Neural progenitor cell (in vitro differentiated cells): ENCODE results near the gene DUSP11. TPM values are rescaled to one million over a fixed set of nuclear protein-coding genes. Genes with fewer than 3 reads are reported as not detected.

ENCODE experiments used
- DNase-seq: peaks from one replicate; pipeline ENCODE4 v3.0.0-alpha.2; 2016; ENCODE audit warnings: low spot score
- H2AFZ ChIP-seq: fragments of 200-600 bp; sonication (generic); replicated peaks from 2 replicates; pipeline ENCODE4 v1.6.1; 2016; ENCODE audit warnings: antibody characterized with exemption
- H3F3A ChIP-seq: fragments of 200-600 bp; sonication (generic); 2 replicates; pipeline ENCODE4 v1.6.1; 2016; ENCODE audit warnings: antibody characterized with exemption, low read depth
- H3K27ac ChIP-seq: fragments of 200-600 bp; sonication (generic); 2 replicates; pipeline ENCODE4 v1.5.1; 2016; ENCODE audit warnings: mild to moderate bottlenecking
- H3K27me3 ChIP-seq: fragments of 200-600 bp; sonication (generic); 2 replicates; pipeline ENCODE4 v1.6.1; 2016; ENCODE audit warnings: mild to moderate bottlenecking, moderate library complexity
- H3K36me3 ChIP-seq: fragments of 200-600 bp; sonication (generic); 2 replicates; pipeline ENCODE4 v1.5.1; 2016
- H3K4me1 ChIP-seq: fragments of 200-600 bp; sonication (generic); 2 replicates; pipeline ENCODE4 v1.6.1; 2016; ENCODE audit warnings: mixed run types
- H3K4me2 ChIP-seq: fragments of 200-600 bp; sonication (generic); 2 replicates; pipeline ENCODE4 v1.6.1; 2016
- H3K4me3 ChIP-seq: fragments of 200-600 bp; sonication (generic); 2 replicates; pipeline ENCODE4 v1.5.1; 2016
- H3K79me2 ChIP-seq: fragments of 200-600 bp; sonication (generic); 2 replicates; pipeline ENCODE4 v1.6.1; 2016; ENCODE audit warnings: low read depth
- H3K9ac ChIP-seq: fragments of 200-600 bp; sonication (generic); 2 replicates; pipeline ENCODE4 v1.6.1; 2016
- H3K9me3 ChIP-seq: fragments of 200-600 bp; sonication (generic); 2 replicates; pipeline ENCODE4 v1.5.1; 2016; ENCODE audit warnings: low read depth
- H4K20me1 ChIP-seq: fragments of 200-600 bp; sonication (generic); 2 replicates; pipeline ENCODE4 v1.6.1; 2016; ENCODE audit warnings: low read depth
- H3K27ac Mint-ChIP-seq: 3 replicates; pipeline ENCODE4 v1.8.0; 2021; ENCODE audit warnings: mixed read lengths
- H3K27me3 Mint-ChIP-seq: 2 replicates; pipeline ENCODE4 v1.8.0; 2022; ENCODE audit warnings: low read depth, mild to moderate bottlenecking, inconsistent platforms, moderate library complexity, mixed read lengths; ENCODE audit not compliant: insufficient read depth
- H3K36me3 Mint-ChIP-seq: 3 replicates; pipeline ENCODE4 v1.8.0; 2021; ENCODE audit warnings: mixed read lengths
- H3K4me1 Mint-ChIP-seq: 3 replicates; pipeline ENCODE4 v1.8.0; 2021; ENCODE audit warnings: mixed read lengths
- H3K4me3 Mint-ChIP-seq: 3 replicates; pipeline ENCODE4 v1.8.0; 2021; ENCODE audit warnings: mild to moderate bottlenecking, moderate library complexity, mixed read lengths
- H3K9me3 Mint-ChIP-seq: 3 replicates; pipeline ENCODE4 v1.8.0; 2020; ENCODE audit warnings: mixed read lengths
- EZH2 ChIP-seq: fragments of 200-600 bp; sonication (generic); IDR thresholded peaks from 2 replicates; pipeline ENCODE4 v1.6.1; 2017; ENCODE audit warnings: antibody characterized with exemption, mild to moderate bottlenecking, moderate library complexity
- EZH2phosphoT487 ChIP-seq: fragments of 200-600 bp; sonication (generic); IDR thresholded peaks from 2 replicates; pipeline ENCODE4 v1.6.1; 2017; ENCODE audit warnings: antibody characterized with exemption
- total RNA-seq: library from RNA; depleted of rRNA; stranded (reverse); fragments of >200 nt; gene quantifications from 2 replicates; pipeline ENCODE4 v1.2.3, GENCODE V29; 2015; ENCODE audit warnings: low replicate concordance
- TF ChIP-seq, protein P1 (sequence below): fragments of 200-600 bp; sonication (generic); IDR thresholded peaks from 2 replicates; pipeline ENCODE4 v1.5.1; 2017; ENCODE audit warnings: antibody characterized with exemption, mild to moderate bottlenecking

Gene DUSP11
- total RNA-seq, 1 donor from 2014 or later, result 43.5 TPM

DNA sequence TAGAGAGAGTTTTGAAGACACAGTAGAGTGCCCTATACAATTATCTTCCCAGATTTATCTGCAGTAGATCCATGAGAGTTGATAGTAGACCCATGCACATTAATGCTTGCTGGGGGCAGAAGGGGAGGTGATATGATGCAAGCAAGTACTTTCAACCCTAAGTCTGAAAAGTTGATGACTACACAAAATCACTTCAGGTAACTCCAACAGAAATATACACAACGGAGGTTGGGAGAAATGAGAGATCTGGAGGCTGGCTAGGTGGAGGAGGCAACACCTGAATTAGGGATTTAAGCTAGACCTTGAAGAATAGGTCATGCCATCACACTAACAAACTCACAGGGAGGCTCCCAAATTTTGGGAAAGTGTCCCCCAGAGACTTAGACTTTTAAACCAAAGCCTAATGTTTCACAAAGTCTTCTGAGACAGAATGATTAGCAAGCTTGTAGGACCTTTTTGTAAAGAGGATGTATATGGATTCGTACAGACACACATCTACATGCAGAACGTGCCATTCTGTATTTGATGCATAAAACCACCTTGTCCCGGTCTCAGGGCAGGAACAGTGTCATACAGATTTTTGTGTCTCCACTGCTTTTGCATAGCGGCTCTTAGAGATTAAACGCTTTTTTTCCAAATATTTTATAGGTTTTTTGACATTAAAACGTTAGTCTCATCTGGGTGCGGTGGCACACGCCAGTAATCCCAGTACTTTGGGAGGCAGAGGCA is 47.9 kb upstream of the DUSP11 start:
- peaks cover 9% of the 10 kb centered on the region for H3K4me1 ChIP-seq
- no peak overlapping the region for H3K27ac ChIP-seq
- Mint-ChIP-seq H3K27ac (no peak overlapping the region), H3K27me3 (no peaks in the 10 kb centered on the region), H3K9me3 (no peaks in the 10 kb centered on the region), H3K4me1 (peaks cover 21% of the 10 kb centered on the region), H3K36me3 (peaks cover 7% of the 10 kb centered on the region), H3K4me3 (peak overlapping the region; percentile 95)
- H3K27me3 ChIP-seq, result peaks cover 35% of the 10 kb centered on the region
- peak overlapping the region; percentile 68 for H3K4me3 ChIP-seq
- H3K9ac ChIP-seq, result no peak overlapping the region
- TF ChIP-seq EZH2phosphoT487, result no peak
- TF ChIP-seq, protein P1, sequence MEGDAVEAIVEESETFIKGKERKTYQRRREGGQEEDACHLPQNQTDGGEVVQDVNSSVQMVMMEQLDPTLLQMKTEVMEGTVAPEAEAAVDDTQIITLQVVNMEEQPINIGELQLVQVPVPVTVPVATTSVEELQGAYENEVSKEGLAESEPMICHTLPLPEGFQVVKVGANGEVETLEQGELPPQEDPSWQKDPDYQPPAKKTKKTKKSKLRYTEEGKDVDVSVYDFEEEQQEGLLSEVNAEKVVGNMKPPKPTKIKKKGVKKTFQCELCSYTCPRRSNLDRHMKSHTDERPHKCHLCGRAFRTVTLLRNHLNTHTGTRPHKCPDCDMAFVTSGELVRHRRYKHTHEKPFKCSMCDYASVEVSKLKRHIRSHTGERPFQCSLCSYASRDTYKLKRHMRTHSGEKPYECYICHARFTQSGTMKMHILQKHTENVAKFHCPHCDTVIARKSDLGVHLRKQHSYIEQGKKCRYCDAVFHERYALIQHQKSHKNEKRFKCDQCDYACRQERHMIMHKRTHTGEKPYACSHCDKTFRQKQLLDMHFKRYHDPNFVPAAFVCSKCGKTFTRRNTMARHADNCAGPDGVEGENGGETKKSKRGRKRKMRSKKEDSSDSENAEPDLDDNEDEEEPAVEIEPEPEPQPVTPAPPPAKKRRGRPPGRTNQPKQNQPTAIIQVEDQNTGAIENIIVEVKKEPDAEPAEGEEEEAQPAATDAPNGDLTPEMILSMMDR, result no peak
- TF ChIP-seq EZH2, result no peak
- H3K9me3 ChIP-seq, result no peaks in the 10 kb centered on the region
- no peaks in the 10 kb centered on the region for H3K36me3 ChIP-seq
- H3K79me2 ChIP-seq, result peaks cover 27% of the 10 kb centered on the region
- peak overlapping the region; percentile 86 for H3K4me2 ChIP-seq
- no peaks in the 10 kb centered on the region for H4K20me1 ChIP-seq
- H2AFZ ChIP-seq, result peak overlapping the region; percentile 93
- DNase-seq, result no peak
- peaks cover 10% of the 10 kb centered on the region for H3F3A ChIP-seq

DNA sequence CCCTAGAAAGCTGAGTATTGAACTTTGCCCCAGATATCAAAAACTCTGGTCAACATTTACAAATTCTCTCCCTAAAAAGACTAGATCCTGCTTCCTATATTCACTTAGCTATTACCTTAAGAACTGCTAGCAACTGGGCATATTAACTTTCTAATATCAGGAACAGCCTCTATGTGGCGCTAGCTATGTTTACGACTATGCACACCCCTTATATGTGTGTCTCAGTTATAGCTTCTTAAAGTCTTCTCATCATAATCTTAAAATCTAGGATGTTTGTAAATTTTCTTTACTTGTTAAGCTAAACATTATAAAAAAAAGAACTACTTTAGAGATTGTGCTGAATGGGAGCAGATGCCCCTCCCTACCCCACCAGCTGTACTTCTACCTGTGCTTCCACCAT is 47.1 kb upstream of the DUSP11 start:
- Mint-ChIP-seq H3K4me3 (no peak overlapping the region), H3K27ac (no peak overlapping the region), H3K27me3 (no peaks in the 10 kb centered on the region), H3K9me3 (no peaks in the 10 kb centered on the region), H3K36me3 (peaks cover 2% of the 10 kb centered on the region), H3K4me1 (peaks cover 19% of the 10 kb centered on the region)
- Histone ChIP-seq H2AFZ (no peak overlapping the region), H3K9ac (no peak overlapping the region), H3K79me2 (peaks cover 27% of the 10 kb centered on the region), H3K9me3 (no peaks in the 10 kb centered on the region), H3K4me1 (peaks cover 9% of the 10 kb centered on the region), H3F3A (peaks cover 10% of the 10 kb centered on the region), H3K27me3 (peaks cover 35% of the 10 kb centered on the region), H3K27ac (no peak overlapping the region), H3K4me2 (no peak overlapping the region), H4K20me1 (no peaks in the 10 kb centered on the region), H3K36me3 (no peaks in the 10 kb centered on the region), H3K4me3 (no peak overlapping the region)
- no peak for DNase-seq
- TF ChIP-seq EZH2phosphoT487 (no peak), EZH2 (no peak)
- TF ChIP-seq, protein P1, result peak; percentile 30

DNA sequence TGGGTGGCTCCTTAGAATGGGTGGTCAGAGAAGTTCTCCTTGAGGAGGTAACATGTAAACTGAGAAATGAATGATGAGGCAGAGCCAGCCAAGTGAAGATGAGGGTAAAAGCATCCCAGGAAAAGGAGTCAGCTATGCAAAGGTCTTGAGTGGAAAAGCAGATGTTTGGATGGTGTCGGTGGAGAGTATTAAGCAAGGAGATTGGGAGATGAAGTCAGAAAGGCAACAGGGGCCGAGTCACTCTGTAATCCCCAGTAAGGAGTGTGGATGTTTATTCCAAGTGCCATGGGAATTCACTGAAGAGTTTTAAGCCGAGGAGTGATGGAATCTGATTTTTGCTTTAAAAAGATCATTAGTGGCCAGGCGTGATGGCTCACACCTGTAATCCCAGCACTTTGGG is 45.5 kb upstream of the DUSP11 start:
- H3K27ac Mint-ChIP-seq, result no peak overlapping the region
- Histone ChIP-seq H3K27me3 (peaks cover 35% of the 10 kb centered on the region), H4K20me1 (no peaks in the 10 kb centered on the region), H3K79me2 (peaks cover 13% of the 10 kb centered on the region), H3K27ac (no peak overlapping the region), H3K9ac (no peak overlapping the region), H2AFZ (no peak overlapping the region), H3F3A (peaks cover 10% of the 10 kb centered on the region), H3K9me3 (no peaks in the 10 kb centered on the region), H3K4me1 (peaks cover 9% of the 10 kb centered on the region), H3K36me3 (no peaks in the 10 kb centered on the region), H3K4me3 (no peak overlapping the region), H3K4me2 (no peak overlapping the region)
- TF ChIP-seq, protein P1, result no peak
- TF ChIP-seq EZH2, result no peak
- no peak for TF ChIP-seq EZH2phosphoT487
- DNase-seq, result no peak
- H3K4me1 Mint-ChIP-seq, result peaks cover 13% of the 10 kb centered on the region
- no peak overlapping the region for H3K4me3 Mint-ChIP-seq
- no peaks in the 10 kb centered on the region for H3K9me3 Mint-ChIP-seq
- H3K36me3 Mint-ChIP-seq, result no peaks in the 10 kb centered on the region
- H3K27me3 Mint-ChIP-seq, result no peaks in the 10 kb centered on the region
